ENCODE data around the gene TNIP1. TPM values are rescaled to one million over a fixed set of nuclear protein-coding genes. Genes with fewer than 3 reads are reported as not detected.

Gene TNIP1
- total RNA-seq, 1 donor from 2014 or later, result 65.6 TPM

- no peak for DNase-seq (ENCODE audit: low read depth)
- Histone ChIP-seq H3K36me3 (ENCODE audit: control insufficient read depth, insufficient read depth, low read length) (no peaks in the 10 kb centered on the region), H3K4me3 (ENCODE audit: low read depth, low read length) (no peak overlapping the region), H3K27me3 (ENCODE audit: control insufficient read depth, insufficient read depth, low read length) (peaks cover 2% of the 10 kb centered on the region)
- no peak for FAIRE-seq
- TF ChIP-seq, protein P1, sequence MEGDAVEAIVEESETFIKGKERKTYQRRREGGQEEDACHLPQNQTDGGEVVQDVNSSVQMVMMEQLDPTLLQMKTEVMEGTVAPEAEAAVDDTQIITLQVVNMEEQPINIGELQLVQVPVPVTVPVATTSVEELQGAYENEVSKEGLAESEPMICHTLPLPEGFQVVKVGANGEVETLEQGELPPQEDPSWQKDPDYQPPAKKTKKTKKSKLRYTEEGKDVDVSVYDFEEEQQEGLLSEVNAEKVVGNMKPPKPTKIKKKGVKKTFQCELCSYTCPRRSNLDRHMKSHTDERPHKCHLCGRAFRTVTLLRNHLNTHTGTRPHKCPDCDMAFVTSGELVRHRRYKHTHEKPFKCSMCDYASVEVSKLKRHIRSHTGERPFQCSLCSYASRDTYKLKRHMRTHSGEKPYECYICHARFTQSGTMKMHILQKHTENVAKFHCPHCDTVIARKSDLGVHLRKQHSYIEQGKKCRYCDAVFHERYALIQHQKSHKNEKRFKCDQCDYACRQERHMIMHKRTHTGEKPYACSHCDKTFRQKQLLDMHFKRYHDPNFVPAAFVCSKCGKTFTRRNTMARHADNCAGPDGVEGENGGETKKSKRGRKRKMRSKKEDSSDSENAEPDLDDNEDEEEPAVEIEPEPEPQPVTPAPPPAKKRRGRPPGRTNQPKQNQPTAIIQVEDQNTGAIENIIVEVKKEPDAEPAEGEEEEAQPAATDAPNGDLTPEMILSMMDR (IDR thresholded peaks at IDR 0.05; ENCODE audit: insufficient read depth, low read length, severe bottlenecking), result no peak
Observed at GRCh38 chr5:151125421-151125820, 44.6 kb upstream of the TNIP1 start.

- DNase-seq (ENCODE audit: low read depth), result peak; percentile 20
- TF ChIP-seq, protein P1 (IDR thresholded peaks at IDR 0.05; ENCODE audit: insufficient read depth, low read length, severe bottlenecking), result no peak
- no peak for FAIRE-seq
- Histone ChIP-seq H3K27me3 (ENCODE audit: control insufficient read depth, insufficient read depth, low read length) (peaks cover 2% of the 10 kb centered on the region), H3K4me3 (ENCODE audit: low read depth, low read length) (no peak overlapping the region), H3K36me3 (ENCODE audit: control insufficient read depth, insufficient read depth, low read length) (no peaks in the 10 kb centered on the region)
Observed at GRCh38 chr5:151123897-151124751, 43.3 kb upstream of the TNIP1 start.

GRCh38 chr5:151122828-151123227, 42.0 kb upstream of the TNIP1 start:
- FAIRE-seq, result no peak
- Histone ChIP-seq H3K4me3 (ENCODE audit: low read depth, low read length) (no peak overlapping the region), H3K27me3 (ENCODE audit: control insufficient read depth, insufficient read depth, low read length) (peaks cover 2% of the 10 kb centered on the region), H3K36me3 (ENCODE audit: control insufficient read depth, insufficient read depth, low read length) (no peaks in the 10 kb centered on the region)
- no peak for DNase-seq (ENCODE audit: low read depth)
- TF ChIP-seq, protein P1 (IDR thresholded peaks at IDR 0.05; ENCODE audit: insufficient read depth, low read length, severe bottlenecking), result no peak

DNA sequence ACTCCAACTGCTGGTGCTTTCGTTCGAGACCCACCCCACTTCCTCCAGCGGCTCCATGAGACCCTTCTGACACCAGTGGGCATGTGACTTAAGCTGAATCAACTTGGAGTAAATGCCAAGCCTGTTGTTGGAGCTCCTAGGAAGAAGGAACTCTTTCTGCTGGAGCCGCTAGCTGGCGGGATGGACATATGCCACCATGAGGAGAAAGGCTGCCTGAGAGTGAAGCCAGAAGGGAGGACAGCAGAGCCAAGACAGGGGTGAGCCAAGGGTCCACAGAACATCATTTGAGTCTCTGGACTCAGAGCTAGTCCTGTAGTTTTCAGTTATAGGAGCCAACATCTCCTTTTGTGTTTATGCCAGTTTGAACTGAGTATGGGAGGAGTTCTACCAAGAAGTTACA, 40.8 kb upstream of the TNIP1 start:
- DNase-seq (ENCODE audit: low read depth) (no peak), FAIRE-seq (no peak)
- Histone ChIP-seq H3K36me3 (ENCODE audit: control insufficient read depth, insufficient read depth, low read length) (no peaks in the 10 kb centered on the region), H3K27me3 (ENCODE audit: control insufficient read depth, insufficient read depth, low read length) (peaks cover 2% of the 10 kb centered on the region), H3K4me3 (ENCODE audit: low read depth, low read length) (no peak overlapping the region)
- TF ChIP-seq, protein P1 (IDR thresholded peaks at IDR 0.05; ENCODE audit: insufficient read depth, low read length, severe bottlenecking), result no peak

- FAIRE-seq, result no peak
- H3K4me3 ChIP-seq (ENCODE audit: low read depth, low read length), result no peak overlapping the region
- no peaks in the 10 kb centered on the region for H3K36me3 ChIP-seq (ENCODE audit: control insufficient read depth, insufficient read depth, low read length)
Observed at GRCh38 chr5:151121095-151121494, 40.3 kb upstream of the TNIP1 start.

More at GRCh38 chr5:151121095-151121494, 40.3 kb upstream of the TNIP1 start:
- DNase-seq (ENCODE audit: low read depth), result no peak
- H3K27me3 ChIP-seq (ENCODE audit: control insufficient read depth, insufficient read depth, low read length), result peaks cover 2% of the 10 kb centered on the region
- TF ChIP-seq, protein P1 (IDR thresholded peaks at IDR 0.05; ENCODE audit: insufficient read depth, low read length, severe bottlenecking), result no peak
